ENCODE results near the gene RPS27. TPM values are rescaled to one million over a fixed set of nuclear protein-coding genes. Genes with fewer than 3 reads are reported as not detected.

RPS27 gene
- total RNA-seq, 1 donor from 2014 or later: 1,149 TPM

GRCh38 chr1:153970346-153970745 is 20.2 kb upstream of the RPS27 start:
- H4K20me1 ChIP-seq (ENCODE audit: insufficient read depth, low read length): no peaks in the 10 kb centered on the region
- no peak overlapping the region for H3K4me2 ChIP-seq (ENCODE audit: low read length)
- H3K79me2 ChIP-seq (ENCODE audit: insufficient read depth, low read length): peaks cover 5% of the 10 kb centered on the region
- no peaks in the 10 kb centered on the region for H3K27me3 ChIP-seq (ENCODE audit: insufficient read depth, low read length)
- no peak overlapping the region for H2AFZ ChIP-seq (ENCODE audit: low read depth, low read length)
- H3K4me3 ChIP-seq (ENCODE audit: insufficient read depth, low read depth, low read length): no peak overlapping the region
- DNase-seq (ENCODE audit: low read depth) (no peak), FAIRE-seq (no peak)
- peaks cover 6% of the 10 kb centered on the region for H3K36me3 ChIP-seq (ENCODE audit: insufficient read depth, low read length)
- H3K36me3 Mint-ChIP-seq (ENCODE audit: low read depth, unreplicated experiment): peaks cover 8% of the 10 kb centered on the region
- H3K4me3 Mint-ChIP-seq (ENCODE audit: unreplicated experiment): peak overlapping the region; percentile 64
- TF ChIP-seq EZH2 (IDR thresholded peaks at IDR 0.05; ENCODE audit: insufficient read depth, low read length): no peak
- TF ChIP-seq CTCF (IDR thresholded peaks at IDR 0.05; ENCODE audit: insufficient read depth, low read depth, low read length): no peak
- H3K4me1 Mint-ChIP-seq (ENCODE audit: low read depth, unreplicated experiment): peaks cover 7% of the 10 kb centered on the region
- H3K9me3 ChIP-seq (ENCODE audit: insufficient read depth, low read depth, low read length): no peaks in the 10 kb centered on the region
- H3K9me3 Mint-ChIP-seq (ENCODE audit: unreplicated experiment): no peaks in the 10 kb centered on the region
- H3K4me1 ChIP-seq (ENCODE audit: insufficient read depth, low read length): peaks cover 16% of the 10 kb centered on the region
- H3K27ac Mint-ChIP-seq (ENCODE audit: unreplicated experiment): no peak overlapping the region
- no peaks in the 10 kb centered on the region for H3K27me3 Mint-ChIP-seq (ENCODE audit: low read depth, unreplicated experiment)
- H3K9ac ChIP-seq (ENCODE audit: low read length): no peak overlapping the region
- no peak overlapping the region for H3K27ac ChIP-seq (ENCODE audit: low read depth, low read length)

GRCh38 chr1:153973071-153973470 is 17.5 kb upstream of the RPS27 start:
- H3K4me2 ChIP-seq (ENCODE audit: low read length): no peak overlapping the region
- H3K4me1 ChIP-seq (ENCODE audit: insufficient read depth, low read length): peaks cover 9% of the 10 kb centered on the region
- no peaks in the 10 kb centered on the region for H3K27me3 ChIP-seq (ENCODE audit: insufficient read depth, low read length)
- no peaks in the 10 kb centered on the region for H3K9me3 Mint-ChIP-seq (ENCODE audit: unreplicated experiment)
- H3K79me2 ChIP-seq (ENCODE audit: insufficient read depth, low read length): peaks cover 21% of the 10 kb centered on the region
- no peak for TF ChIP-seq CTCF (IDR thresholded peaks at IDR 0.05; ENCODE audit: insufficient read depth, low read depth, low read length)
- TF ChIP-seq EZH2 (IDR thresholded peaks at IDR 0.05; ENCODE audit: insufficient read depth, low read length): no peak
- H3K36me3 Mint-ChIP-seq (ENCODE audit: low read depth, unreplicated experiment): peaks cover 10% of the 10 kb centered on the region
- no peak overlapping the region for H3K27ac ChIP-seq (ENCODE audit: low read depth, low read length)
- H2AFZ ChIP-seq (ENCODE audit: low read depth, low read length): no peak overlapping the region
- peaks cover 11% of the 10 kb centered on the region for H3K36me3 ChIP-seq (ENCODE audit: insufficient read depth, low read length)
- H3K4me3 ChIP-seq (ENCODE audit: insufficient read depth, low read depth, low read length): no peak overlapping the region
- FAIRE-seq: no peak
- H3K9me3 ChIP-seq (ENCODE audit: insufficient read depth, low read depth, low read length): no peaks in the 10 kb centered on the region
- no peaks in the 10 kb centered on the region for H3K27me3 Mint-ChIP-seq (ENCODE audit: low read depth, unreplicated experiment)
- no peak for DNase-seq (ENCODE audit: low read depth)
- peaks cover 8% of the 10 kb centered on the region for H3K4me1 Mint-ChIP-seq (ENCODE audit: low read depth, unreplicated experiment)
- H3K4me3 Mint-ChIP-seq (ENCODE audit: unreplicated experiment): peak overlapping the region; percentile 62
- H3K27ac Mint-ChIP-seq (ENCODE audit: unreplicated experiment): no peak overlapping the region
- H4K20me1 ChIP-seq (ENCODE audit: insufficient read depth, low read length): peaks cover 12% of the 10 kb centered on the region
- H3K9ac ChIP-seq (ENCODE audit: low read length): no peak overlapping the region

GRCh38 chr1:153973525-153973924 is 17.0 kb upstream of the RPS27 start:
- H3K4me1 ChIP-seq (ENCODE audit: insufficient read depth, low read length): peaks cover 10% of the 10 kb centered on the region
- no peak overlapping the region for H3K27ac ChIP-seq (ENCODE audit: low read depth, low read length)
- no peak overlapping the region for H2AFZ ChIP-seq (ENCODE audit: low read depth, low read length)
- no peaks in the 10 kb centered on the region for H3K9me3 ChIP-seq (ENCODE audit: insufficient read depth, low read depth, low read length)
- peaks cover 7% of the 10 kb centered on the region for H3K4me1 Mint-ChIP-seq (ENCODE audit: low read depth, unreplicated experiment)
- no peak overlapping the region for H3K4me3 ChIP-seq (ENCODE audit: insufficient read depth, low read depth, low read length)
- no peaks in the 10 kb centered on the region for H3K27me3 Mint-ChIP-seq (ENCODE audit: low read depth, unreplicated experiment)
- H3K4me2 ChIP-seq (ENCODE audit: low read length): no peak overlapping the region
- H3K79me2 ChIP-seq (ENCODE audit: insufficient read depth, low read length): peaks cover 21% of the 10 kb centered on the region
- FAIRE-seq: no peak
- TF ChIP-seq CTCF (IDR thresholded peaks at IDR 0.05; ENCODE audit: insufficient read depth, low read depth, low read length) (no peak), EZH2 (IDR thresholded peaks at IDR 0.05; ENCODE audit: insufficient read depth, low read length) (no peak)
- peaks cover 10% of the 10 kb centered on the region for H3K36me3 Mint-ChIP-seq (ENCODE audit: low read depth, unreplicated experiment)
- H3K27me3 ChIP-seq (ENCODE audit: insufficient read depth, low read length): no peaks in the 10 kb centered on the region
- H3K9me3 Mint-ChIP-seq (ENCODE audit: unreplicated experiment): no peaks in the 10 kb centered on the region
- H3K9ac ChIP-seq (ENCODE audit: low read length): no peak overlapping the region
- H3K4me3 Mint-ChIP-seq (ENCODE audit: unreplicated experiment): peak overlapping the region; percentile 62
- H3K36me3 ChIP-seq (ENCODE audit: insufficient read depth, low read length): peaks cover 11% of the 10 kb centered on the region
- H3K27ac Mint-ChIP-seq (ENCODE audit: unreplicated experiment): no peak overlapping the region
- peaks cover 12% of the 10 kb centered on the region for H4K20me1 ChIP-seq (ENCODE audit: insufficient read depth, low read length)
- DNase-seq (ENCODE audit: low read depth): no peak

Measured in astrocyte (in vitro differentiated cells and primary cell).